DMS 273 (cell line): ENCODE measurements around the gene EXOC5.

Experiments
- DNase-seq: peaks from one replicate; lab custom pipeline; 2025; ENCODE audit not compliant: unreplicated experiment; lab: John Stamatoyannopoulos, UW

The EXOC5 gene

DNA sequence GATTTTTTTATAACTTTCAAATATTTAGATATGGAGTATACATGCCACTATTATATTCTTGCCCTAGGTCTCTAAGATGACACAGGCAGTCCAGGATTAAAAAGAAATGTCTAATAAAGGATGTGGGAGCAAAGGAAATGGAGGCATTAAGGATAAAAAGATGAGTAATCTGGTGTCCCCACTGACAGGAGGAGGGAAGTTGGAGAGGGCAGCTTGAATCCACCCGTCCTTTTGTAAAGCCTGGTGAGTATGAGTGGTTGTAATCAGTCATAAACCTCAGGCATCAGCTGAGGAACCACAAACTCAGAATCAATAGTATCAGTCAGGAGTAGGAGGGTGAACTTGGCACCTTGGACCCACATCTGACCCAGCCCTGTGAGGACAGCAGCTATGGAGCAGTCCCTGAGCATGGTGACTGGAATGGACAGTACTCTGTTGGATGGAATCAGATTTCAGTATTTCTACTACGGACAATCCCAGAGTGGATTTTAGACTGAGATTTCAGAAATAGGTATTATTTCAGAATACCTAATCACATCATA lies 100.5 kb downstream of the EXOC5 start:
- no peak for DNase-seq

DNA sequence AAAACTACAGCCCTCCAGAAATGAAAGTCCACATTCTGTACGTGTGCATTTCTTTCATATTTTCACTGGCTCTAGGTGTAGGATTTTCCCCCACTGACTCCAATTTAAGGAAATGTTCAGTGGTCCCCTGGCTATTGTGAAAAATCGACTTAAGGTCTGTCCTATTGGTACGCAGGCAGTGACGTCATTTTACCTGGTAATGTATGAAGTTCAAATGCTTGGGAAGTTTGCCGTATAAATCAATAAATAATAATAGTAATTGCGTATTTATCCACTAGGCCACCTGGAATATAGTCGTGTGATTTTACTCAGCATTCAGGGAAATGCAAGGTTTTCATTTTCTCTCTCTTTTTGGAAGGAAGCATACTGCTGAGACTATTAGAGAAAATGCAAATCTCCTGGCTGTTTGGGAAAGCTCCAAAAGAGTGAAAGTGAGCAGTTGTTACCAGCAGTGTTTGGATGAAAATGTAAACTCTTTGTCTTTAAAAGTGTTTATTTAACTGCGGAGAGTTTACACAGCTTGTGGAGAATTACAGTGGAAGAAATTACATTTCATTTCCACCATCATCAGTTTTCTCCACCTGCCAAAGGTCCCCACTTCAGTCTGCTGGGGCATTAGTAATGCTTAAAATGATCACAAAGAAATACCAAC lies 107.0 kb downstream of the EXOC5 start:
- DNase-seq, result no peak

GRCh38 chr14:57160333-57160732 lies 108.4 kb downstream of the EXOC5 start:
- DNase-seq, result no peak

GRCh38 chr14:57153286-57153685 lies 115.4 kb downstream of the EXOC5 start:
- DNase-seq, result no peak
